A549 (cell line): Measurements from ENCODE around the gene PPP1R2.

Experiments used
- ATOH8 ChIP-seq: fragments of 250-450 bp; sonication (Bioruptor Pico); IDR thresholded peaks from 2 replicates; pipeline ENCODE4 v1.5.0; 2020; ENCODE audit warnings: low read depth, mild to moderate bottlenecking, moderate library complexity
- BCL3 ChIP-seq: fragments of >200 bp; sonication (Bioruptor Twin); formaldehyde crosslinking; IDR thresholded peaks from 3 replicates; pipeline ENCODE4 v1.6.1; 2016
- CBX8 ChIP-seq: fragments of 200-600 bp; sonication (generic); IDR thresholded peaks from 2 replicates; pipeline ENCODE4 v1.6.1; 2016
- CTCF ChIP-seq: fragments of >200 bp; sonication (Bioruptor Twin); formaldehyde crosslinking; IDR thresholded peaks from 3 replicates; pipeline ENCODE4 v1.5.1; 2016
- EHMT2 ChIP-seq: fragments of 200-600 bp; sonication (generic); IDR thresholded peaks from 2 replicates; pipeline ENCODE4 v1.6.1; 2016; ENCODE audit warnings: antibody characterized with exemption, low read depth, mild to moderate bottlenecking, moderate library complexity
- HMGXB4 ChIP-seq: fragments of 250-450 bp; sonication (Bioruptor Pico); IDR thresholded peaks from 2 replicates; pipeline ENCODE4 v1.5.0; 2021; ENCODE audit warnings: mild to moderate bottlenecking, moderate library complexity, borderline replicate concordance
- NPAS2 ChIP-seq: fragments of 250-450 bp; sonication (Bioruptor Pico); IDR thresholded peaks from 2 replicates; pipeline ENCODE4 v1.8.0; 2022; ENCODE audit warnings: mild to moderate bottlenecking, moderate library complexity, borderline replicate concordance
- RFX5 ChIP-seq: fragments of 450-650 bp; IDR thresholded peaks from 2 replicates; pipeline ENCODE4 v1.7.1; 2014; ENCODE audit warnings: antibody characterized with exemption, mild to moderate bottlenecking, moderate library complexity

GRCh38 chr3:195512798-195513345 is 30.3 kb downstream of the PPP1R2 start:
- no peak for TF ChIP-seq CTCF
- no peak for TF ChIP-seq CBX8
- TF ChIP-seq BCL3, result no peak
- no peak for TF ChIP-seq HMGXB4 (CRISPR knock-in tag)
- no peak for TF ChIP-seq EHMT2
- no peak for TF ChIP-seq RFX5
- no peak for TF ChIP-seq ATOH8 (CRISPR knock-in tag)
- no peak for TF ChIP-seq NPAS2 (CRISPR knock-in tag)
